Measurements from ENCODE around the gene COL10A1. TPM values are rescaled to one million over a fixed set of nuclear protein-coding genes. Genes with fewer than 3 reads are reported as not detected.
"Not testable (repeated sequence)": the region's sequence is repeated elsewhere in the genome, so short reads cannot be mapped to it uniquely, and the experiment has no call there.

Gene COL10A1
- total RNA-seq, 2 donors from 2014 or later, result not detected

- DNase-seq, ATAC-seq: not testable (repeated sequence)
- intact Hi-C loops (cut with DNase I), result loop anchor here in 1 of 2 donors (10.0 kb wide), 1 partner anchor 81 kb away; no protein-coding TSS in a partner anchor
Observed at GRCh38 chr6:116096048-116096759, 29.7 kb downstream of the COL10A1 start.

DNA sequence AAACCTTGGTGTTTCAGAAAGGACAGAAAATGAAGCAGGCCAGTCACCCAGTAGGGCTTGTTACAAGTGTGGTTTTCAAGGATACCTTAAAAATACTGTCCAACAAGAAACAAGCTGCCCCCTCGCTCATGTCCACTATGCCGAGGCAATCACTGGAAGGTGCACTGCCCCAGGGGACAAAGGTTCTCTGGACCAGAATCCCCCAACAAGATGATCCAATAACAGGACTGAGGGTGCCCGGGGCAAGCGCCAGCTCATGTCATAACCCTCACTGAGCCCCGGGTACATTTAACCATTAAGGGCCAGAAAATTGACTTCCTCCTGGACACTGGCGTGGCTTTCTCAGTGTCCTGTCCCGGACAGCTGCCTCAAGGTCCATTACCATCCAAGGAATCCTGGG is 31.9 kb downstream of the COL10A1 start:
- DNase-seq (no peak), ATAC-seq (no peak)
- intact Hi-C loops (cut with DNase I), result loop anchor here in 1 of 2 donors (10.0 kb wide), 1 partner anchor 79 kb away; no protein-coding TSS in a partner anchor

GRCh38 chr6:116090251-116090650 is 35.7 kb downstream of the COL10A1 start:
- intact Hi-C loops (cut with DNase I), result loop anchor here in 1 of 2 donors (10.0 kb wide), 1 partner anchor 75 kb away; no protein-coding TSS in a partner anchor
- DNase-seq (no peak), ATAC-seq (no peak)

GRCh38 chr6:116088946-116089345 is 37.0 kb downstream of the COL10A1 start:
- intact Hi-C loops (cut with DNase I), result no loop called here
- no peak for DNase-seq
- ATAC-seq, result no peak

- ATAC-seq, result no peak
Observed at GRCh38 chr6:116087437-116088027, 38.4 kb downstream of the COL10A1 start.

DNA sequence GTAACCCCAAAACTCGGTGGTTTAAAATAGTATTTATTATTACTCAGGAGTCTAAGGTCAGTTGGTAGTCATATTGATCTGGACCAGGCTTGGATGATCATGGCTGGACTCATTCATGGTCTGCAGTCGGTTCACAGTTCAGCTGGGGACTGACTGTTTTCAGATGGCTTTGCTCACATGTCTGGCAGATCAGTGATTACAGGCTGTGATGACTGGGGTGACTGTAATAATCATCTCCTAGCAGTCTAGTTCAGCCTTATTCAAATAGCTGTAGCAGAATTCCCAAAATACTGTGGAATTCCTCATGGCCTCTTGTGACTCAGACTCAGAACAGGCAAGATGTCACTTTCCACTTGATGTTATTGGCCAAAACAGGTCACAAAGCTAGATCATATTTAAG is 41.6 kb downstream of the COL10A1 start:
- no peak for ATAC-seq
- intact Hi-C loops (cut with DNase I), result no loop called here
- DNase-seq, result no peak

More at GRCh38 chr6:116087437-116088027, 38.4 kb downstream of the COL10A1 start:
- intact Hi-C loops (cut with DNase I), result no loop called here
- DNase-seq, result no peak

- no peak for ATAC-seq
- intact Hi-C loops (cut with DNase I), result no loop called here
Observed at GRCh38 chr6:116083052-116083451, 42.9 kb downstream of the COL10A1 start.

GRCh38 chr6:116078945-116079344 is 47.0 kb downstream of the COL10A1 start:
- intact Hi-C loops (cut with DNase I), result no loop called here
- ATAC-seq (no peak), DNase-seq (no peak)

More at GRCh38 chr6:116083052-116083451, 42.9 kb downstream of the COL10A1 start:
- no peak for DNase-seq

DNA sequence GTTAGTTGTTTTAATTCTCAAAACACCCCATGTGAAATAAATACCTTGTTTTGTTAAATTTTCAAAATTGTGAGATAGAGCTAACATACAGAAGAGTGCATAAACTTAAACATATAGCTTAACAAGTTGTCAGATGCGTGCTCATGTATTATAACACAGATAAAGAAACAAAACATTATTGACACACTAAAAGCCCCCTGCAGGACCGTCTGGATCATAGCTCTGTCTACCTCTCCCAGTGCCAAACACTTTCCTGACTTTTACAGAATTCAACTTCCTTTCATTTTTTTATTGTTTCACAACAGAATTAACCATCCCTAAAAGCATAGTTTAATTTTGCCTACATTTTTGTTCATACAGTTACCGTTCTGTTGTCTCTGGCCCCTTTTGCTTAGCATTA is 47.4 kb downstream of the COL10A1 start:
- ATAC-seq (no peak), DNase-seq (no peak)
- intact Hi-C loops (cut with DNase I), result no loop called here

GRCh38 chr6:116074732-116075390 is 51.1 kb downstream of the COL10A1 start:
- no peak for ATAC-seq
- intact Hi-C loops (cut with DNase I), result no loop called here
- DNase-seq, result no peak

- DNase-seq (no peak), ATAC-seq (no peak)
- intact Hi-C loops (cut with DNase I), result no loop called here
Observed at GRCh38 chr6:116073765-116074440, 52.0 kb downstream of the COL10A1 start.

DNA sequence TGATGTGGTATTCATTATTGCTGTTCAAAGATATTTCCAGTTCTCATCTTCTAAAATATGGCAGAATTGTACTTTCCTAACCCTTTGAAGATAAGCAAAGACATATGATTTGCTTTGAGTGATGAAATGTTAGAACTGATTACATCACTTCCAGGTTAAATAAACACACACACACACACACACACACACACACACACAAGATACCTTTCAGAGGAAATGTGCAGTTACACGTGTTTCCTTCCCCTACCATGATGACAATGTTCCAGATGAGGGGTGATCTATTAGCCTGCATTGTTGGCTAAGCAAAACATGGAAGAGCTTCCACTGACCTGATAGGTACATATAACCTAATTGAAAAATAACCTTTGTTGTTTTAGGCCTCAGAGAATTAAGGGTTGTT is 53.6 kb downstream of the COL10A1 start:
- intact Hi-C loops (cut with DNase I), result no loop called here
- ATAC-seq (no peak), DNase-seq (no peak)

- ATAC-seq (no peak), DNase-seq (no peak)
- intact Hi-C loops (cut with DNase I), result no loop called here
Observed at GRCh38 chr6:116070616-116071389, 55.1 kb downstream of the COL10A1 start.

DNA sequence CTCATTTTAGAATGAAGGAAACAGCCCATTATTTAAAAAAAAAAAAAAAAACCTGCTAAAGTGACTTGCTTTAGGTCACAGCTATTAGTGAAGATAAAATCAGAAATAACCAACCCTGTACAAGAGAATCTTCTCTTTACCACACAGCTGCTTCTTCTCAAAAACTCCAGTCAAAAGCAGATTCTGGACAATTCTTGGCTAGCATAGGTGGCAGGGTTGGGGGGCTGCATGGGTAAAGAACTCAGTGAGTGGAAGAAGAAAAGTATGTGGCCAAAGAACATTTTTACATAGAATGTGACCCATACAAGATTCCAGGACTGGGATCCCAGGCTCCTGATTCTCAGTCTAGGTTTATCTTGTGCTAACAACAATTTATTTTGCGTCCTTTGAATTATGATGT is 55.8 kb downstream of the COL10A1 start:
- ATAC-seq (no peak), DNase-seq (no peak)
- intact Hi-C loops (cut with DNase I), result no loop called here

Other genes with a start within 250 kb of the COL10A1 start
- 1 to 10 TPM; 4.0 to 4.8 TPM for gene FRK, start 65.2 kb downstream of the COL10A1 start, total RNA-seq
- gene NT5DC1, start 25.3 kb downstream of the COL10A1 start, total RNA-seq, result 10 to 100 TPM; 36.1 to 53.7 TPM
- 10 to 100 TPM; 28.0 to 35.0 TPM for gene TSPYL4, start 127.9 kb upstream of the COL10A1 start, total RNA-seq
- gene TSPYL1, start 153.8 kb upstream of the COL10A1 start, total RNA-seq, result 10 to 100 TPM; 78.2 to 90.8 TPM
- gene DSE, start 244.8 kb upstream of the COL10A1 start, total RNA-seq, result 10 to 100 TPM; 30.3 to 34.4 TPM

Measured in left cardiac atrium (tissue), 4 donors.